Gastrocnemius medialis (tissue), 4 donors: ENCODE measurements around the gene TNS3.

Source experiments
- CTCF ChIP-seq, 5 experiments: fragments of 450-650 bp in 3 of 5; fragments of 200-600 bp in 2 of 5; sonication (generic) in 2 of 5; IDR thresholded peaks in 4 of 5; conservative IDR thresholded peaks in 1 of 5; 1 replicate in 4 of 5; 2 replicates in 1 of 5; pipeline ENCODE4 v1.5.1; 2016 to 2019; ENCODE audit warnings: antibody characterized with exemption in 5 of 5, mild to moderate bottlenecking in 3 of 5, moderate library complexity in 3 of 5
- POLR2A ChIP-seq, 2 donors: fragments of 450-650 bp; IDR thresholded peaks; one replicate each; pipeline ENCODE4 v1.6.1; 2017; ENCODE audit warnings: antibody characterized with exemption in 2 of 2, mild to moderate bottlenecking in 2 of 2, moderate library complexity in 2 of 2

- TF ChIP-seq CTCF (IDR thresholded peaks at IDR 0.05 in 4 of 5, conservative IDR thresholded peaks at IDR 0.05 in 1 of 5), result no peak
- TF ChIP-seq POLR2A (IDR thresholded peaks at IDR 0.05), result no peak
These were observed 58.5 kb downstream of the TNS3 start for GRCh38 chr7:47523401-47523800.
